HCT116 (cell line): ENCODE results near the gene LRRC1. TPM values are rescaled to one million over a fixed set of nuclear protein-coding genes. Genes with fewer than 3 reads are reported as not detected.

Experiments used
- ATAC-seq: fragments of 200-7000 bp; cut with Tn5 transposase; 2 replicates; pipeline ENCODE4 v1.9.1; 2020; ENCODE audit warnings: mild to moderate bottlenecking, moderate library complexity
- BruUV-seq: library from RNA; stranded (reverse); fragments of 400-500 nt; replicated peaks from 2 replicates; lab custom pipeline; 2021; lab: Mats Ljungman, UMichigan
- CTCF ChIA-PET: fragments of 300-600 bp; sonication (Branson Sonifier 250); formaldehyde crosslinking; loops from one replicate; lab custom pipeline; 2021; ENCODE audit warnings: antibody characterized with exemption; lab: Charles Lee
- POLR2A ChIA-PET: fragments of 300-600, 350-600 bp; sonication (Branson Sonifier 250); formaldehyde crosslinking; loops from one replicate; lab custom pipeline; 2021; ENCODE audit warnings: antibody characterized with exemption; lab: Charles Lee
- RAD21 ChIA-PET, 2 experiments: fragments of 300-600 bp; sonication (Branson Sonifier 250); formaldehyde crosslinking; loops; one replicate each; lab custom pipeline; 2023; ENCODE audit warnings: low total read pairs in 2 of 2; ENCODE audit not compliant: uncharacterized antibody in 2 of 2, unreplicated experiment in 2 of 2, low non-redundant PET in 1 of 2; lab: Charles Lee
- DNase-seq: peaks from one replicate; pipeline ENCODE4 v3.0.0-alpha.2; 2010; ENCODE audit warnings: low read depth, low spot score
- H2AFZ ChIP-seq: fragments of 200-600 bp; shearing (Covaris generic), sonication (generic); 2 replicates; pipeline ENCODE4 v1.6.1; 2017; ENCODE audit warnings: low read depth, mixed run types, mixed read lengths, antibody characterized with exemption, low read length; ENCODE audit not compliant: poor library complexity, severe bottlenecking
- H3K27ac ChIP-seq: 2 replicates; pipeline ENCODE4 v1.5.1; 2012; ENCODE audit warnings: low read depth, low read length
- H3K27me3 ChIP-seq: fragments of 200-600 bp; sonication (generic); 2 replicates; pipeline ENCODE4 v1.6.1; 2016; ENCODE audit warnings: mixed run types, low read length, mixed read lengths; ENCODE audit not compliant: insufficient read depth
- H3K36me3 ChIP-seq, 2 experiments: fragments of 200-500 bp in 1 of 2; fragments of 200-600 bp in 1 of 2; sonication (Bioruptor generic) in 1 of 2; sonication (generic) in 1 of 2; 2 replicates each; pipeline versions ENCODE4 v1.5.1 to v1.6.1; 2014 to 2016; ENCODE audit warnings: low read length in 2 of 2, inconsistent platforms in 1 of 2, mixed read lengths in 1 of 2, mixed run types in 1 of 2; ENCODE audit not compliant: insufficient read depth in 2 of 2, control insufficient read depth in 1 of 2
- H3K4me1 ChIP-seq, 2 experiments: fragments of 200-600 bp in 1 of 2; sonication (generic) in 1 of 2; 2 replicates each; pipeline versions ENCODE4 v1.5.1 to v1.6.1; 2012 to 2017; ENCODE audit warnings: low read length in 2 of 2, inconsistent platforms in 1 of 2, mild to moderate bottlenecking in 1 of 2, mixed read lengths in 1 of 2, mixed run types in 1 of 2, moderate library complexity in 1 of 2; ENCODE audit not compliant: insufficient read depth in 2 of 2, control insufficient read depth in 1 of 2
- H3K4me2 ChIP-seq: fragments of 200-600 bp; sonication (generic); 2 replicates; pipeline ENCODE4 v1.6.1; 2017; ENCODE audit warnings: mixed run types, low read length, mixed read lengths
- H3K4me3 ChIP-seq, 2 experiments: fragments of 200-600 bp in 1 of 2; sonication (generic) in 1 of 2; replicated peaks in 1 of 2; 2 replicates each; pipeline ENCODE4 v1.5.1; 2011 to 2016; ENCODE audit warnings: low read length in 2 of 2, control low read depth in 1 of 2, low read depth in 1 of 2, mild to moderate bottlenecking in 1 of 2, mixed read lengths in 1 of 2, mixed run types in 1 of 2
- H3K79me2 ChIP-seq: fragments of 200-600 bp; sonication (generic); 2 replicates; pipeline ENCODE4 v1.6.1; 2017; ENCODE audit warnings: mild to moderate bottlenecking, mixed run types, low read length, moderate library complexity, mixed read lengths; ENCODE audit not compliant: insufficient read depth
- H3K9ac ChIP-seq: fragments of 200-600 bp; sonication (generic); 2 replicates; pipeline ENCODE4 v1.6.1; 2016; ENCODE audit warnings: low read length, mixed read lengths
- H3K9me2 ChIP-seq: fragments of 200-600 bp; sonication (generic), shearing (Covaris generic); 2 replicates; pipeline ENCODE4 v1.6.1; 2017; ENCODE audit warnings: mixed run types, mild to moderate bottlenecking, moderate library complexity; ENCODE audit not compliant: insufficient read depth
- H3K9me3 ChIP-seq, 2 experiments: fragments of 200-500 bp in 1 of 2; fragments of 200-600 bp in 1 of 2; sonication (Bioruptor generic) in 1 of 2; sonication (generic) in 1 of 2; 2 replicates each; pipeline ENCODE4 v1.6.1; 2014 to 2017; ENCODE audit warnings: low read length in 2 of 2, mixed read lengths in 2 of 2, inconsistent platforms in 1 of 2, low read depth in 1 of 2, mild to moderate bottlenecking in 1 of 2, mixed run types in 1 of 2, moderate library complexity in 1 of 2; ENCODE audit not compliant: control insufficient read depth in 1 of 2, insufficient read depth in 1 of 2
- H4K20me1 ChIP-seq: fragments of 200-600 bp; sonication (generic), shearing (Covaris generic); 2 replicates; pipeline ENCODE4 v1.6.1; 2017; ENCODE audit warnings: mixed run types, mild to moderate bottlenecking, moderate library complexity; ENCODE audit not compliant: insufficient read depth
- ATF3 ChIP-seq: IDR thresholded peaks from 2 replicates; pipeline ENCODE4 v1.6.1; 2012
- EGR1 ChIP-seq: IDR thresholded peaks from 2 replicates; pipeline ENCODE4 v1.6.1; 2012; ENCODE audit warnings: low read depth
- EZH2 ChIP-seq: fragments of 200-600 bp; sonication (generic); IDR thresholded peaks from 2 replicates; pipeline ENCODE4 v1.6.1; 2017; ENCODE audit warnings: antibody characterized with exemption, mixed run types
- EZH2phosphoT487 ChIP-seq: fragments of 200-600 bp; IDR thresholded peaks from 2 replicates; pipeline ENCODE4 v1.6.1; 2018; ENCODE audit warnings: antibody characterized with exemption, borderline replicate concordance
- FOSL1 ChIP-seq: IDR thresholded peaks from 2 replicates; pipeline ENCODE4 v1.6.1; 2012; ENCODE audit warnings: low read depth
- JUND ChIP-seq: IDR thresholded peaks from 2 replicates; pipeline ENCODE4 v1.6.1; 2012
- POLR2A ChIP-seq: IDR thresholded peaks from 2 replicates; pipeline ENCODE4 v1.7.0; 2011; ENCODE audit warnings: borderline replicate concordance; ENCODE audit not compliant: insufficient read depth, insufficient read length; ENCODE audit errors: extremely low read depth
- RAD21 ChIP-seq: IDR thresholded peaks from 2 replicates; pipeline ENCODE4 v1.6.1; 2012; ENCODE audit warnings: low read depth, mild to moderate bottlenecking
- SRF ChIP-seq: IDR thresholded peaks from 2 replicates; pipeline ENCODE4 v1.6.1; 2012; ENCODE audit warnings: low read depth
- TCF7L2 ChIP-seq: IDR thresholded peaks from 2 replicates; pipeline ENCODE4 v1.7.0; 2011; ENCODE audit warnings: borderline replicate concordance, inconsistent platforms; ENCODE audit not compliant: insufficient read depth, insufficient read length; ENCODE audit errors: extremely low read depth
- YY1 ChIP-seq: IDR thresholded peaks from 2 replicates; pipeline ENCODE4 v1.6.1; 2011; ENCODE audit warnings: low read length, low read depth, moderate library complexity, mild to moderate bottlenecking; ENCODE audit not compliant: insufficient replicate concordance; ENCODE audit errors: extremely low read depth
- ZBTB33 ChIP-seq: IDR thresholded peaks from 2 replicates; pipeline ENCODE4 v1.6.1; 2011; ENCODE audit warnings: mild to moderate bottlenecking, low read length, moderate library complexity; ENCODE audit not compliant: insufficient replicate concordance; ENCODE audit errors: extremely low read depth
- intact Hi-C: fragments of 100-400 bp; cut with micrococcal nuclease; formaldehyde crosslinking; loops from 2 replicates; pipeline ENCODE4 v1.10.0; 2022
- total RNA-seq: library from RNA; stranded (reverse); gene quantifications from one replicate; pipeline ENCODE4 v1.2.1, GENCODE V29; 2021; ENCODE audit not compliant: unreplicated experiment

The LRRC1 gene
- total RNA-seq, 1 experiment from 2014 or later = 19.8 TPM

GRCh38 chr6:53837865-53838769 is 43.3 kb downstream of the LRRC1 start:
- Histone ChIP-seq H3K9ac (no peak overlapping the region), H3K79me2 (peaks cover 52% of the 10 kb centered on the region), H3K4me3 (no peak overlapping the region), H3K9me2 (0 out of 2 replicates have a peak, but pooled peaks cover 4% of the 10 kb centered on the region), H3K4me1 (peaks cover under 1 to 3% of the 10 kb centered on the region in 2 experiments; a peak in 3 of 4 replicates), H3K27ac (no peak overlapping the region), H3K9me3 (peaks cover 7 to 11% of the 10 kb centered on the region in 2 experiments; a peak in 3 of 4 replicates), H3K27me3 (no peaks in the 10 kb centered on the region), H2AFZ (no peak overlapping the region), H3K4me2 (no peak overlapping the region), H4K20me1 (no peaks in the 10 kb centered on the region), H3K36me3 (no peaks in the 10 kb centered on the region)
- RAD21 ChIA-PET = no interaction called here
- CTCF ChIA-PET = no interaction called here
- POLR2A ChIA-PET = no interaction called here
- TF ChIP-seq JUND (no peak), SRF (no peak), YY1 (no peak), EZH2 (no peak), ATF3 (no peak), TCF7L2 (no peak), EZH2phosphoT487 (no peak), EGR1 (no peak), POLR2A (no peak), ZBTB33 (no peak), FOSL1 (no peak), RAD21 (no peak)
- DNase-seq (no peak), ATAC-seq (no peak)
- intact Hi-C loops = no loop called here
- BruUV-seq = no TSS peak
